ENCODE results near the gene CADM1.

The CADM1 gene

GRCh38 chr11:115504276-115505158, at the start of gene CADM1:
Gene CADM1, minus strand, starts transcription at chr11:115504415.
- peak; percentile 95 for DNase-seq

DNA sequence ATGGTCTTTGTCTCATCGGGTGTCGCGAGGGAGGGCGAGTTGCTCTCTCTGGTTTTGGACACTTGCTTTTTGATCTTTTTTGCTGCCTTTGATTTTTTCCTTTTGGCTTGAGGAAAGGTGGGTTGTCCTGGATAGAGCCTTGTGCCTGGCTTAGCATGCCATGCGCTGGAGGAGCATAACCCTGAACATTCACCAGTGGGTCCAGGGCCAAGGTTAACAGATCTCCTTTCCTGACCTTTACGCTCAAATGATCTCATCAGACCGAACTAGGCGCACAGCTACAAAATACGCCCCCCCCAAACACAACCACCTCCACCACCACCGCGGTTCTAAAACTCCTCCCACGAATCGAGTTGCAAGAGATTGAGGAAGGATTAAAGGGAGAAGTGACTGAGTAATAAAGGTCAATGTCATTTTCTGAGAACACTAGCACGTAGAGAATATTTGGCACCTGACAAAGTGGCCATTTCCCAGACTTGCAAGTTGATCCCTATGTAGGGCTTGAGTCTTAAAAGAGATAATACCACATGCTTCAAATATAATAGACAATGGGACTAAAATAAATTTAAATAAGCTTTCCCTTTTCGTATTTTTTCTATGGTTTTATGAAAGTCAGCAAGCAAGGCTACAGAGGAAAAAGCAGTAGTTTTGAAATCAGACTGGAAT, 48.7 kb upstream of the CADM1 start:
- DNase-seq, result no peak

DNA sequence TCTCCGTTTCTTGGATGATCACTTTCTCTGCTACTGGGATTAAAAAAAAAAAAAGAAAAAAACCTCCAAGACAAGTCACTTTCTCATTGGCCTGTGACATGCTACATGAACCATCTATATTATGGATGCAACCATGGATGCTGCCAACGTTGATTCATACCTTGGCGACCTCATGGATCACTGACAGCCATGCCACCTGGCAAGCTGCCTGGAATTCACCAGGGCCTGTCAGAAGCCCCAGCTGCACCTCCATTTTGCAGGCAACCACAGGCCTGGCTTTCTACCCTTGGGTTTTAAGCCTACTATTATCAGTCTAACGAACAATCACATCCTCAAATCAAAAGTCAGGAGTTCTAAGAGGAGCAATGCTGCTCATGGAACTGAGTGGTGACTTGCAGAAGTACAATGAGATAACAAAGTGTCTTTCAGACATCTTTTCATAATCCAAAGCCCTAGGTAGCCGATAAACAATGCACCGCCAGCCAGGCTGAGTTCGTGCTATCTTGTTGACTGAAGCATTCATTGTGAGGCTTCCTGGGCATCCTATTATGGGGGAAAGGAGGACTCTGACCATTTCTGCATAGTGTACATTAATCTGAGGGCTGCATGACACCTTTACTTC, 48.0 kb upstream of the CADM1 start:
- no peak for DNase-seq

GRCh38 chr11:115550291-115551059, 46.3 kb upstream of the CADM1 start:
- no peak for DNase-seq

DNA sequence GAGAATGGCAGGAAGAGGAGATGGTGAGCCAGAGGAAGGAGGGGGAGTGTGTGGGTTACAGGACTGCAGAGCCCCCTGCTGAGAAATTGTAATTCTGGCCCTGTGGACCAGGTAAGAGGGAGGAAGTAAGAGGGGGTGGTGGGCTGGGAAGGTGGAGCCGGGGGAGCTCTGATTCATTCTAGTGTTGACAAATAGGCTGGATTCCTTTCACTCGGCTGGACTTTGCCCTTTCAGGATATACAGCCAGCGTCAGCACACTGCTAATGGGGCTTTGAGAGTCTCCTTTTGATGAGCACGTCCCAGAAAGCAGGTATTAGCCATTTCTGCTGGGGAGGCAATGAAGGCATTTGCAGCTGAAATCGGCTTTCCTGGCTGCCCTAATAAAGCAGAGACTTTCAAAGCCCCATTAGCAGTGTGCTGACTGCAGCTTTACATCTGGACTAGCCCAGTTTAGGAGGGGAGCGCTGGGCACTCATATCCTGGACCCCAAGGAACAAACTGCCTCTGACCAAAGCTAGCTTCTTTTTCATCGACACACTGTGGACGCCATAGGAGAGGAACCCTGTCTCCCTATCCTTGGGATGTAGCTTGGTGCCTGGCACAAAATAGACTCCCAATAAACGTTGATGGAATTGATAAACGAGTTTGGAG, 44.8 kb upstream of the CADM1 start:
- no peak for DNase-seq

DNA sequence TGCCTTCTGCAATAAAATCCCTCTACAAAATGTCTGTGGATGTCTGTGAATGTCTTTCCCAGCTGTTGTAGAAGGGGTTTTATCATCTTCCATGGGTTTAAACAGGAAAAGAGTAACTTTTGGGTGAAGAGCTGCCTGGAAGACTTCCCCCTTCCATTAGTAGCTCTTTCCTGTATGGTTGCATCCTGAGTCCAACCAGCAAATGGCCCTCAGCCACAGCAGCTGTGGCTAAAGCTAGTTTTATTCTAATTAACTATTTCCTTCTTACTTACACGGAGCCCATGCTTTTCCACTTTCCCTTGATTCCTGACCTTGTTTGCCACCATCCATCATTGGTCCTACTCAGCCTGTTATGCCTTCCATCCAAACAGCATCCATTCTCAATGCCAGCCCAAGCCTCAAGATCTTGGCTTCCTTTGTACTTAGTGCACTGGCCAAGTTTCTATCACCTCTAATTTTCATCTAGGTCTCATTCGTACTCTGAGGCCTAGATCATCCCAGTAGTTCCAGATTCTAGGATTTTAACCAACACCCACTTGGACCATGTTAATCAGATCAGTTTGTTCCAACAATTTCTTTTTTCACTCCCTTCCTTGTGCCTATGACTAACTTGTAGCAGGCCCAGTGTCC, 41.5 kb upstream of the CADM1 start:
- no peak for DNase-seq

- DNase-seq, result no peak
Measured at GRCh38 chr11:115544422-115544948, 40.3 kb upstream of the CADM1 start.

DNA sequence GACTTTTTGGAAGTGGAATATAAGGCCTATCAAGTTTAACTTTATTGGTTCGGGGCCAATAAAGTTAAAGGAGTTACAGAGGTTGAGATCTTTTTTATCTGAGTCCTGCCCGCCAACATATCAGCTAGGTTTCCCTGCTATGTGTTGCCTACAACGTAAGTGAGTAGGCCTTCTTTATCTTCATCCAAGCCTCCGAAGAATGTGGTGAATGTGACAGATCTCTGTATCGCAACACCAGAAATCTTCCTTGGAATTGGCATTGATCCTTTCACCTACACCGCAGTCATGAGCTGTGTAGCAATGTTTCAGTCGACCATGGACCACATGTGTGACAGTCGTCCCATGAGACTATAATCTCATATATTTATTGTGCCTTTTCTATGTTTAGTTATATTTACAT, 37.3 kb upstream of the CADM1 start:
- DNase-seq, result no peak

DNA sequence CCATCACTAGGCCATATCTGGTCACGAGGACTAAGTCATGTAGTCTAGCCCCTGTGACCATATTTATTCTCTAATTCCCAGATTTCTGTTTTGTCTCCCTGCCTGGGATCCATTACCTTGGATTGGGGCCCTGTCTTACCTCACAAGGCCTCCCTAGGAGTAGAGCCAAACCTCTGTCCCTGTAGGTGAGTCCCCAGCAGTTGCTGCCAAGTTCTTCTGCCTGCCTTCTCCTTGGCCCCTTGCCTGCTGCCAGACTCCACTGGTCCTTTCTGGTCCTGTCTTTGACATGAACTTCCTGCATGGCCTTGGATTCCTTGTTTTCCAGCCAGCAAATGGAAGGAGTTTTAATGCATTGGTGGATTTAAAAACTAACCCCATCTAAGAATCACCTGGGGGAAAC, 35.6 kb upstream of the CADM1 start:
- no peak for DNase-seq

- DNase-seq, result no peak
Measured at GRCh38 chr11:115535781-115536180, 31.6 kb upstream of the CADM1 start.

DNA sequence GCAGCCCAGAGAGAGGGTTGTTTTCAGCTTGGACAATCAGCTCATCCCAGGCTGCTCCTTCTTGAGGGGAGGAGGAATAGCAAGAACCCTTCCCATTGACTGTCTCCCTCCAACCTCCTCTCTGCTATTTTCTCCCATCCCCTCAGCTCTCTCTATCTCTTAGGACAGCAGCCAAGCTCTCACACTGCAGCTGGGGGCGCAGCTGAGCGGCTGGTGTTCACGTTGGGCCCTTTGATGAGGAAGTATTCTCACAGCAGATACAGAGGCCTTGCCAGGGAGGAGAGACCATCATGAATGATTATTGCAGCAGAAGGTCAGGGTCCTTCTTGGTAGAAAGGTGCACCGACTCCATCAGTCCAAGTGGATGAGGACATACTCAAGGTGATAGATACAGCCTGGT, 26.5 kb upstream of the CADM1 start:
- DNase-seq, result no peak

- DNase-seq, result peak; percentile 24
Measured at GRCh38 chr11:115528225-115528624, 24.0 kb upstream of the CADM1 start.

DNA sequence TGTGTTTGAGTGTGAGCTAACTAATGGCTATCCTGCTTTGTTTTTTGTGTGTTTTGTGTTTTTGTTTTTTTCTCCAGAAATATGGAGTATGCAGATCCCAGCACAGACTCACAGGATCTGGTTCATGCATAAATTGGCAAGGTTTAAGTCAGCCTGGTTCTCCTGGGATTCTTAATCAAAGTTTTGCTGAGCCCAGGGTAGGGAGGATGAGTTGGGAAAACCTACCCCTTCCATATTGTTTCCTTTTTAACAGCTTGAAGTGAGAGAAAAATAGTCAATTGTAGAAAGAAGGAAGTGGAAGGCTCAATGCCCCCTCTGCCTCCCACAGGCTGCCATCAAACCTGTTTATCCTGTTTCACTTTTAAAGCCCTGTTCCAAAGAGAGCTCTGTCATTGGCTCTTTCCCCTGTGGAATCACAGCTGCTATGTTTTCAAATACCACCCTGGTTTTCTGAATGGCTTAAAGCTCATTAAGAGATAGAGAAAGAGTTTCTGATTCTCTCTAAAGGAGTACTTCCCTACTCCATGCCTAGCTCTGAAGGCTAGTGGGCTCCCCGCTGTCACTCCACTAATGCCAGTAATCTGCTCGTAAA, 23.4 kb upstream of the CADM1 start:
- DNase-seq, result no peak

GRCh38 chr11:115525531-115526006, 21.4 kb upstream of the CADM1 start:
- no peak for DNase-seq

GRCh38 chr11:115524572-115524971, 20.4 kb upstream of the CADM1 start:
- DNase-seq, result no peak

DNA sequence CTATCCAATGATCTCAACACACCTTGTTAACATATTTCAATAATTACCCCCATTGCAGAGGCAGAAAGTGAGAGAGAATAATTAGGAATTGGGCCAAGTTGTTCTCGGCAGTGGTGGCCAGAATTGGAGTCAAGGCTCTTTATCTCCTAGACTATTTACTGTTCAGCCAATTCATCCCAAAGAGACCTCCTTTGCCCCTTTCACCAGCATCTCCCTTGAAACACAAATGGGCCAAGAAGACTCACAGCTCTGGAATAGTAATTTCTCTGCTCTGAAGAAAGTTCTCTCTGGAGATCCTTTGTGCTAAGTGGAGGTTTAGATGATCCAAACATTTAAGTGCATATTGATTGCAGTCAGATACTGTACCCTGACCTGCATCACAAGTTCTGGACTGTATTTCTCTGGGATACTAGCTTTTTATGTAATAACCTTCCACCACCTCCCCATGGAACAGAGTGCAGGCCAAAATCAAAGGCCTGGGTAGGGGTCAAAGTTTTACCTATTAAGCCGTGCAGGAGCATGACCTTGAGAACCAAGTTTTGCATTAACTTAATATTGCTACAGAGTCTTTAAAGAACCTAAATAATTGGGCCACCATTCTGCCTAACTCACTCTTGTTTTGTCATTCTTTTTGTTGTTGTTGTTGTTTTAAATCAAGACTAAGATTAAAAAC, 19.6 kb upstream of the CADM1 start:
- DNase-seq, result no peak

DNA sequence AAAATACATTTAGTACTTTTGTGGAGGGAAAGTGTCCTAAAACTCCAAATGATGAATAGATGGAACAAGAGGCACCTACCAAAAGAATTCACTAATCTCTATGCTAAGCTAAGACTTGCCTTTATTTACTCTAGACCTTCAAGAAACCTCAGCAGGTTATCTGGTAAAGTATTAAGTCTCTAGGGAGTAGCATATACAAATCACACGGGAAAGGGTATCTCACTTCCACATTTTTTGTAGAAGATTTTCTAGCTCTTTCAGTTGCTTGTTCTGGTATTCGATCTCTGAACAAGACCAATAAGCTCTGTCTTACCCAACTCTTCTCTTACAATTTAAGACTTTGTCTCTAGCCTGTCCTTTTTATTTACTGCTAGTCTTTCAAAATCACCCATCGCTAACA, 18.1 kb upstream of the CADM1 start:
- no peak for DNase-seq

DNA sequence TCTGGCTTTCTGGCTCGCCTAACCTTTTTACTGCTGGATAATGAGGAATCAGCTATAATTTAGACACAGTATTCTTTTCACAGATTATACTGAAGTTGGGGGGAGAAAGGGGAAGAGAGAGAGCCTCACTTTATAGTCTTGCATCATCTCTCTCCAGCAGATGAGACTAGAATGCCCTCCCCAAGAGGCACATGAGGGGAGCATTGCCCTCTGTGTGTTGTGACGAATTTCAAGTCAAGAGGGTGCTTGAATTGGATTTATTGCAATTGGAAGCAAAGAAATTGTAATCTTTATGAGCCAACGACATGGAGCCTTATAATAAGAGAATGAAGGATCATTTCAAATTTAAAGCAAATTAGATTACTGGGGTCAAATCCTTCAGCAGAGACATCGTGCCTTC, 17.6 kb upstream of the CADM1 start:
- no peak for DNase-seq

DNA sequence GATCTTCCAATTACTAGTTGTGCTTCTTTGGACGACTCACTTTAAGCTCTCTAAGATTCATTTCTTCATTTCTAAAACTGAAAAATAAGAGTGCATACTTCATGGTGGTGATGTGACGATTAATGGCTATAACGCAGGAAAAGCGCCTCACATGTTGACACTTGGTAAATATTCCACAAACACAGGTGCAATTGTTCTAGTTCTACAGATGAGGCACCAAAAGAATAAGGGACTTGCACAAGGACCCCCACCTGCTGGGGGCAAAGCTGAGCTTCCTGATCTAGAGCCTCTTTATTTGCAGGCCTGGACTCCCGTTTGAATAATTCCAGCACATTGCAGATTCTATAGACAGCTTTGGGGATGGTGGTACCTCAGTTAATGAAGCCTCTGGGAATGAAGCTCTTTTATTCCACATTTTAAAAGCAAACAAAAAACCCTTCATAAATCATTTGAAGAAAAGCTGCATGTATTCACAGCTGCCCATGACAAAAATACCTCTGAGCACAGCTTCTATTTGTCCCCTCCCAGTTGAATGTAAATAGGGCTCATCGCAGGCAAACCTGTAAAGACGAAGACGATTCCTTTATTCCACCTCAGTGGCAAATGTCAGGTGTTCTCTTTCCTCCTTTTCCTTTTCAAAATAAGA, 14.9 kb upstream of the CADM1 start:
- DNase-seq, result no peak
